Osteoblast (primary cell): ENCODE results near the gene CPEB3. TPM values are rescaled to one million over a fixed set of nuclear protein-coding genes. Genes with fewer than 3 reads are reported as not detected.

Source experiments
- DNase-seq: peaks from one replicate; pipeline ENCODE4 v3.0.0; 2011; ENCODE audit warnings: low spot score, mixed read lengths; ENCODE audit not compliant: insufficient read length; ENCODE audit errors: missing footprints
- H2AFZ ChIP-seq: 2 replicates; pipeline ENCODE4 v1.6.0; 2011; ENCODE audit warnings: mild to moderate bottlenecking, low read length
- H3K27ac ChIP-seq: 2 replicates; pipeline ENCODE4 v1.5.1; 2011; ENCODE audit warnings: mild to moderate bottlenecking, low read depth, low read length, moderate library complexity
- H3K27me3 ChIP-seq: 2 replicates; pipeline ENCODE4 v1.6.0; 2012; ENCODE audit warnings: mild to moderate bottlenecking, control low read depth, inconsistent platforms, low read length, moderate library complexity; ENCODE audit not compliant: insufficient read depth
- H3K36me3 ChIP-seq: 2 replicates; pipeline ENCODE4 v1.5.1; 2011; ENCODE audit warnings: mild to moderate bottlenecking, low read length, control low read depth, moderate library complexity; ENCODE audit not compliant: insufficient read depth
- H3K4me1 ChIP-seq: 2 replicates; pipeline ENCODE4 v1.5.1; 2011; ENCODE audit warnings: mild to moderate bottlenecking, low read length, control low read depth, moderate library complexity; ENCODE audit not compliant: insufficient read depth
- H3K4me2 ChIP-seq: 2 replicates; pipeline ENCODE4 v1.6.0; 2011; ENCODE audit warnings: mild to moderate bottlenecking, low read length; ENCODE audit not compliant: insufficient read depth
- H3K4me3 ChIP-seq: fragments of 200-600 bp; sonication (generic); 3 replicates; pipeline ENCODE4 v1.5.1; 2012; ENCODE audit warnings: mild to moderate bottlenecking, low read length, inconsistent platforms; ENCODE audit not compliant: insufficient read depth
- H3K79me2 ChIP-seq: 2 replicates; pipeline ENCODE4 v1.6.0; 2012; ENCODE audit warnings: mild to moderate bottlenecking, low read length, control low read depth, inconsistent platforms; ENCODE audit not compliant: insufficient read depth
- H3K9me3 ChIP-seq: 2 replicates; pipeline ENCODE4 v1.5.1; 2011; ENCODE audit warnings: low read depth, low read length, control low read depth
- H4K20me1 ChIP-seq: 2 replicates; pipeline ENCODE4 v1.6.0; 2012; ENCODE audit warnings: mild to moderate bottlenecking, low read length, control low read depth; ENCODE audit not compliant: insufficient read depth
- CTCF ChIP-seq: IDR thresholded peaks from 2 replicates; pipeline ENCODE4 v1.5.1; 2011; ENCODE audit warnings: mild to moderate bottlenecking, low read depth, low read length, moderate library complexity; ENCODE audit errors: extremely low read depth
- total RNA-seq: library from RNA; depleted of rRNA; stranded (reverse); fragments of >200 nt; gene quantifications from 2 replicates; pipeline ENCODE4 v1.2.3, GENCODE V29; 2012

The CPEB3 gene
- total RNA-seq, 1 donor, result 1.1 TPM

- H3K36me3 ChIP-seq, result peaks cover 56% of the 10 kb centered on the region
- no peak overlapping the region for H3K4me2 ChIP-seq
- H3K79me2 ChIP-seq, result no peaks in the 10 kb centered on the region
- no peak for DNase-seq
- no peak overlapping the region for H2AFZ ChIP-seq
- no peaks in the 10 kb centered on the region for H3K27me3 ChIP-seq
- no peaks in the 10 kb centered on the region for H3K9me3 ChIP-seq
- no peaks in the 10 kb centered on the region for H3K4me1 ChIP-seq
- no peak overlapping the region for H3K27ac ChIP-seq
- H4K20me1 ChIP-seq, result no peaks in the 10 kb centered on the region
- H3K4me3 ChIP-seq, result no peak overlapping the region
- TF ChIP-seq CTCF, result no peak
Measured at GRCh38 chr10:92014620-92015019, 276.3 kb downstream of the CPEB3 start.

- Histone ChIP-seq H3K27ac (no peak overlapping the region), H3K27me3 (no peaks in the 10 kb centered on the region), H3K79me2 (no peaks in the 10 kb centered on the region), H4K20me1 (no peaks in the 10 kb centered on the region), H3K4me3 (no peak overlapping the region), H3K36me3 (peaks cover 43% of the 10 kb centered on the region), H3K4me1 (no peaks in the 10 kb centered on the region), H3K9me3 (no peaks in the 10 kb centered on the region), H2AFZ (no peak overlapping the region), H3K4me2 (no peak overlapping the region)
- peak; percentile 82 for DNase-seq
- no peak for TF ChIP-seq CTCF
Measured at GRCh38 chr10:92011560-92012214, 279.2 kb downstream of the CPEB3 start.

- no peaks in the 10 kb centered on the region for H3K9me3 ChIP-seq
- no peak for TF ChIP-seq CTCF
- H3K4me3 ChIP-seq, result no peak overlapping the region
- no peaks in the 10 kb centered on the region for H3K79me2 ChIP-seq
- H3K4me1 ChIP-seq, result no peaks in the 10 kb centered on the region
- H3K4me2 ChIP-seq, result no peak overlapping the region
- H3K27ac ChIP-seq, result no peak overlapping the region
- DNase-seq, result no peak
- H4K20me1 ChIP-seq, result no peaks in the 10 kb centered on the region
- H3K36me3 ChIP-seq, result peaks cover 40% of the 10 kb centered on the region
- no peaks in the 10 kb centered on the region for H3K27me3 ChIP-seq
- H2AFZ ChIP-seq, result no peak overlapping the region
Measured at GRCh38 chr10:92010047-92010735, 280.7 kb downstream of the CPEB3 start.

- no peak overlapping the region for H2AFZ ChIP-seq
- H3K9me3 ChIP-seq, result no peaks in the 10 kb centered on the region
- H3K4me2 ChIP-seq, result no peak overlapping the region
- H3K27me3 ChIP-seq, result no peaks in the 10 kb centered on the region
- no peak for TF ChIP-seq CTCF
- H3K79me2 ChIP-seq, result no peaks in the 10 kb centered on the region
- DNase-seq, result no peak
- no peaks in the 10 kb centered on the region for H4K20me1 ChIP-seq
- no peak overlapping the region for H3K27ac ChIP-seq
- H3K36me3 ChIP-seq, result peaks cover 33% of the 10 kb centered on the region
- no peak overlapping the region for H3K4me3 ChIP-seq
- no peaks in the 10 kb centered on the region for H3K4me1 ChIP-seq
Measured at GRCh38 chr10:92009445-92009844, 281.4 kb downstream of the CPEB3 start.
